PC-3 (cell line): ENCODE measurements around the gene TNNC1. TPM values are rescaled to one million over a fixed set of nuclear protein-coding genes. Genes with fewer than 3 reads are reported as not detected.

ENCODE experiments used
- ATAC-seq: fragments of 200-7000 bp; cut with Tn5 transposase; 2 replicates; pipeline ENCODE4 v1.9.1; 2020; ENCODE audit warnings: mild to moderate bottlenecking, moderate library complexity
- BruUV-seq: library from RNA; stranded (reverse); fragments of 400-500 nt; replicated peaks from 2 replicates; lab custom pipeline; 2021; lab: Mats Ljungman, UMichigan
- CTCF ChIA-PET: fragments of 300-600 bp; sonication (Branson Sonifier 250); formaldehyde crosslinking; loops from one replicate; lab custom pipeline; 2022; ENCODE audit warnings: antibody characterized with exemption; lab: Charles Lee
- POLR2A ChIA-PET: fragments of 300-600 bp; sonication (Branson Sonifier 250); formaldehyde crosslinking; loops from one replicate; lab custom pipeline; 2022; ENCODE audit warnings: antibody characterized with exemption; ENCODE audit not compliant: unreplicated experiment; lab: Charles Lee
- DNase-seq: peaks from one replicate; pipeline ENCODE4 v3.0.0-alpha.2; 2015
- H2AFZ ChIP-seq: fragments of 300-600 bp; sonication (generic); 2 replicates; pipeline ENCODE4 v1.6.0; 2016; ENCODE audit warnings: antibody characterized with exemption, low read length
- H3F3A ChIP-seq: fragments of 300-600 bp; sonication (generic); one replicate; pipeline ENCODE4 v1.6.0; 2017; ENCODE audit warnings: antibody characterized with exemption, low read length, control low read depth, mild to moderate bottlenecking; ENCODE audit not compliant: unreplicated experiment
- H3K27ac ChIP-seq: fragments of 300-600 bp; sonication (generic); 2 replicates; pipeline ENCODE4 v1.5.1; 2016; ENCODE audit warnings: mild to moderate bottlenecking, low read length
- H3K27me3 ChIP-seq: fragments of 300-600 bp; sonication (generic); 2 replicates; pipeline ENCODE4 v1.6.1; 2016; ENCODE audit warnings: low read length, mixed read lengths
- H3K36me3 ChIP-seq: fragments of 300-600 bp; sonication (generic); 2 replicates; pipeline ENCODE4 v1.6.1; 2016; ENCODE audit warnings: low read depth, mixed run types, low read length, mixed read lengths
- H3K4me1 ChIP-seq: fragments of 300-600 bp; sonication (generic); 2 replicates; pipeline ENCODE4 v1.5.1; 2016; ENCODE audit warnings: low read length; ENCODE audit not compliant: insufficient read depth
- H3K4me2 ChIP-seq: fragments of 300-600 bp; sonication (generic); 2 replicates; pipeline ENCODE4 v1.6.0; 2016; ENCODE audit warnings: low read length
- H3K4me3 ChIP-seq: fragments of 300-600 bp; sonication (generic); 2 replicates; pipeline ENCODE4 v1.5.1; 2016; ENCODE audit warnings: mild to moderate bottlenecking, low read length, mixed read lengths
- H3K79me2 ChIP-seq: fragments of 300-600 bp; sonication (generic); 2 replicates; pipeline ENCODE4 v1.6.1; 2017; ENCODE audit warnings: low read length, mixed read lengths
- H3K9ac ChIP-seq: fragments of 300-600 bp; sonication (generic); 2 replicates; pipeline ENCODE4 v1.6.0; 2016; ENCODE audit warnings: mild to moderate bottlenecking, low read length
- H3K9me2 ChIP-seq: fragments of 300-600 bp; sonication (generic); replicated peaks from 2 replicates; pipeline ENCODE4 v1.6.1; 2016; ENCODE audit warnings: mixed run types, low read length, mixed read lengths
- H3K9me3 ChIP-seq: fragments of 300-600 bp; sonication (generic); 2 replicates; pipeline ENCODE4 v1.6.1; 2016; ENCODE audit warnings: low read length, mixed read lengths
- H4K20me1 ChIP-seq: fragments of 300-600 bp; sonication (generic); 2 replicates; pipeline ENCODE4 v1.6.1; 2016; ENCODE audit warnings: low read length, mixed read lengths
- EZH2 ChIP-seq: fragments of 300-600 bp; sonication (generic); IDR thresholded peaks from one replicate; pipeline ENCODE4 v1.6.1; 2017; ENCODE audit warnings: antibody characterized with exemption, mild to moderate bottlenecking, low read length; ENCODE audit not compliant: unreplicated experiment
- EZH2phosphoT487 ChIP-seq: fragments of 300-600 bp; sonication (generic); IDR thresholded peaks from 2 replicates; pipeline ENCODE4 v1.6.1; 2018; ENCODE audit warnings: mild to moderate bottlenecking, antibody characterized with exemption, low read length, borderline replicate concordance
- intact Hi-C: fragments of 100-400 bp; cut with micrococcal nuclease; formaldehyde crosslinking; loops from 2 replicates; pipeline ENCODE4 v1.9.0; 2023
- total RNA-seq: library from RNA; depleted of rRNA; stranded (reverse); fragments of >200 nt; gene quantifications from 2 replicates; pipeline ENCODE4 v1.2.3, GENCODE V29; 2014
- TF ChIP-seq, protein P1 (sequence below): fragments of 300-600 bp; sonication (generic); conservative IDR thresholded peaks from 2 replicates; pipeline ENCODE4 v1.5.1; 2017; ENCODE audit warnings: antibody characterized with exemption, low read depth, mild to moderate bottlenecking, low read length

TNNC1 gene
- total RNA-seq, 1 experiment from 2014 or later = 4.9 TPM

DNA sequence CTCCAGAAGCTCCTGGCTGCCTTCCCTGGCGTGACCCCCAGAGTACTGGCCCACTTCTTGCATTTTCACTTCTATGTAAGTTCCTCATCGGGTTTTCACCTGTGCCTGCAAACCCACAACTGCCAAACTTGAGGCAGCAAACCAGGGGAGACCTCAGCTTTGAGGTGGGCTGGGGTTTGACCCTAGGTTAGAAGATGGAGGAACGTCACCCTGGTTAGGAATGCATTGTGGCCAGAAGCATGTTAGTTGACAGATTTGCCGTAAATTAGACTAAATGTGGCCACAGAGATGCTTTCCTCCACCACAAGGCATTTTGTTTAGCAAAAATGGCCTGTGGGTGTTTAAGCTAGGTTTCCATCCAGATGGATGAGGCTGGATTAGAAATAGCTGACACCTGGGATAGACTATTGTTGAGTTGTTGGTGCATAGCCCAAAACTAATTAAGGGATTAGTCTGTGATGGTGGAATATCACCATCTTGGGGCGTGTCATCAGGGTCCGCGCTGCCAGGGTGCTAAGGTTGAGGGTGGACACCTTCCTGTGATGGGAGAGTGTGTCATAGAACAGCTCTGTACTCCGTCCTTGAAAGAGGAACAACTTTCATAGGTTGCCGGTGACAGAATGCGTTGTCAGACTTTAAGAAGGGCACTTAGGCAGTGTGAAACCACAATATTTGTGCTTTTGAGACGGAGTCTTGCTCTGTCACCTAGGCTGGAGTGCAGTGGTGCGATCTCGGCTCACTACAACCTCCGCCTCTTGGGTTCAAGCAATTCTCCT, 5.1 kb upstream of the TNNC1 start:
- Histone ChIP-seq H3F3A (no peaks in the 10 kb centered on the region), H3K4me1 (peaks cover 22% of the 10 kb centered on the region), H3K36me3 (peaks cover 41% of the 10 kb centered on the region), H3K9me2 (no peaks in the 10 kb centered on the region), H3K4me2 (no peak overlapping the region), H3K9me3 (no peaks in the 10 kb centered on the region), H3K27me3 (no peaks in the 10 kb centered on the region), H3K27ac (no peak overlapping the region), H3K4me3 (no peak overlapping the region), H3K79me2 (peaks cover 31% of the 10 kb centered on the region), H2AFZ (no peak overlapping the region), H3K9ac (no peak overlapping the region), H4K20me1 (no peaks in the 10 kb centered on the region)
- intact Hi-C loops = no loop called here
- CTCF ChIA-PET = no interaction called here
- DNase-seq = no peak
- no TSS peak for BruUV-seq
- TF ChIP-seq EZH2phosphoT487 (no peak), EZH2 (no peak)
- TF ChIP-seq, protein P1, sequence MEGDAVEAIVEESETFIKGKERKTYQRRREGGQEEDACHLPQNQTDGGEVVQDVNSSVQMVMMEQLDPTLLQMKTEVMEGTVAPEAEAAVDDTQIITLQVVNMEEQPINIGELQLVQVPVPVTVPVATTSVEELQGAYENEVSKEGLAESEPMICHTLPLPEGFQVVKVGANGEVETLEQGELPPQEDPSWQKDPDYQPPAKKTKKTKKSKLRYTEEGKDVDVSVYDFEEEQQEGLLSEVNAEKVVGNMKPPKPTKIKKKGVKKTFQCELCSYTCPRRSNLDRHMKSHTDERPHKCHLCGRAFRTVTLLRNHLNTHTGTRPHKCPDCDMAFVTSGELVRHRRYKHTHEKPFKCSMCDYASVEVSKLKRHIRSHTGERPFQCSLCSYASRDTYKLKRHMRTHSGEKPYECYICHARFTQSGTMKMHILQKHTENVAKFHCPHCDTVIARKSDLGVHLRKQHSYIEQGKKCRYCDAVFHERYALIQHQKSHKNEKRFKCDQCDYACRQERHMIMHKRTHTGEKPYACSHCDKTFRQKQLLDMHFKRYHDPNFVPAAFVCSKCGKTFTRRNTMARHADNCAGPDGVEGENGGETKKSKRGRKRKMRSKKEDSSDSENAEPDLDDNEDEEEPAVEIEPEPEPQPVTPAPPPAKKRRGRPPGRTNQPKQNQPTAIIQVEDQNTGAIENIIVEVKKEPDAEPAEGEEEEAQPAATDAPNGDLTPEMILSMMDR = no peak
- POLR2A ChIA-PET = no interaction called here
- no peak for ATAC-seq

DNA sequence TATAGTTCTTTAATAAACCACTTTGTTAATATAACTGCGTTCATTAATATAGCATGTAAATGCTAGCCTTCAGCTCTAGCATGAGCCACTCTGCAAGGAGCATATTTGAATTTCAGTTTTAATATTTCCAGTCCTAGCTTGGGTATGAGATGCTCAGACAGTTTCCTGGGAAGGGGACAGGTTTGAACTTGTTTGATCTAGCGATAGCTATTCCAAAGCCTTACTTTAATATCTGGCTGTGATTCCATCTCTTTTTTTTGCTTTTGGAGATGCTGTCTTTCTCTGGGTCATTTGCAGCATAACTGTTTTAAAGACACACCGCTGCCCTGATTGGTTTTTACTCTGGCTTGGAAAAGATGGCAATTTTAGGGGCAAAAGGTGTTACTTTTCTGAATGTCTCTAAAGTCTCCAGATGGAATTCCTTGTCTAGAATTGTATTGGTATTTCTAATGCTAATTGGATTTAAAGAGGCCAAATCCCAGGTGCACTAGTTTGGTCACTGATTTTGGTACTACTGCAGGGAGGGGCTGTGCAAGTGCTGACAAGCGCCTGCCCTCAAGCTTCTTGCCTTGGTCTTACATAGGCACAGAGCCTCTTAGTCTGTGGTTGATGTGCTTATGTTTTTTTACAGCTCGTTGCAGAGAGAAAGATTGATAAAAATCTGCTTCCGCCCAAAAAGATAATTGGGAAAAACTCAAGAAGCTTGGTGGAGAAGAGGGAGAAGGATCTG, 4.4 kb upstream of the TNNC1 start:
- no peak overlapping the region for H3K27ac ChIP-seq
- intact Hi-C loops = no loop called here
- peaks cover 22% of the 10 kb centered on the region for H3K4me1 ChIP-seq
- DNase-seq (no peak), ATAC-seq (no peak)
- H2AFZ ChIP-seq = no peak overlapping the region
- H3F3A ChIP-seq = no peaks in the 10 kb centered on the region
- POLR2A ChIA-PET = interaction anchor here (0.7 kb wide), 1 partner anchor 231 kb away, joined by 3 read pairs; no protein-coding TSS in a partner anchor
- CTCF ChIA-PET = no interaction called here
- BruUV-seq = no TSS peak
- peaks cover 39% of the 10 kb centered on the region for H3K36me3 ChIP-seq
- no peaks in the 10 kb centered on the region for H3K9me3 ChIP-seq
- TF ChIP-seq EZH2phosphoT487 (no peak), EZH2 (no peak)
- TF ChIP-seq, protein P1 = no peak
- no peak overlapping the region for H3K9ac ChIP-seq
- no peaks in the 10 kb centered on the region for H3K9me2 ChIP-seq
- no peak overlapping the region for H3K4me2 ChIP-seq
- no peaks in the 10 kb centered on the region for H4K20me1 ChIP-seq
- no peaks in the 10 kb centered on the region for H3K27me3 ChIP-seq
- peaks cover 31% of the 10 kb centered on the region for H3K79me2 ChIP-seq
- H3K4me3 ChIP-seq = no peak overlapping the region
